Measurements from ENCODE around the gene CACNA1G. TPM values are rescaled to one million over a fixed set of nuclear protein-coding genes. Genes with fewer than 3 reads are reported as not detected.

CACNA1G gene
- total RNA-seq, 1 donor from 2014 or later, result not detected

- no peak for DNase-seq (ENCODE audit: low read depth in 2 of 2)
Observed at GRCh38 chr17:50609380-50610074, 49.0 kb downstream of the CACNA1G start.

GRCh38 chr17:50611634-50612033 lies 51.1 kb downstream of the CACNA1G start:
- DNase-seq (ENCODE audit: low read depth in 2 of 2), result no peak

GRCh38 chr17:50612281-50612680 lies 51.8 kb downstream of the CACNA1G start:
- DNase-seq (ENCODE audit: low read depth in 2 of 2), result no peak

- DNase-seq (ENCODE audit: low read depth in 2 of 2), result peak; percentile 27 to 51
Observed at GRCh38 chr17:50613007-50613992, 52.8 kb downstream of the CACNA1G start.

GRCh38 chr17:50614471-50615051 lies 54.0 kb downstream of the CACNA1G start:
- no peak for DNase-seq (ENCODE audit: low read depth in 2 of 2)

- no peak for DNase-seq (ENCODE audit: low read depth in 2 of 2)
Observed at GRCh38 chr17:50615828-50616227, 55.3 kb downstream of the CACNA1G start.

DNA sequence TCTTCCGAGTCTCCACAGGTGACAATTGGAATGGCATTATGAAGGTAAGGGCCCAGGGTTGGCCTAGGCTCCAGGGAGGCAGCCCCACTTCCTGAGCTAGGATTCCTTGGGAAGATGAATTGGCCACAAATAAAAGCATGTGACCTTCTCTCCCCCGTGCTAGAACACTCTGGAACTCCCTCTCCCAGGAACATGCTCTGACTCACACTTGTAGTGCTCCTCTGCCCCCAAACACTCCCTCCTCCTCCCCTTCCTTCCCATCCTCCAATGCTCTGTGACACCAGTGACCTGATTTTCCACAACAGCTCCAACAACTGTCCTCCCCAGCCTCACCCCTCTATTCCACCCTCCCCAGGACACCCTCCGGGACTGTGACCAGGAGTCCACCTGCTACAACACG lies 57.8 kb downstream of the CACNA1G start:
- DNase-seq (ENCODE audit: low read depth in 2 of 2), result no peak

GRCh38 chr17:50618941-50619340 lies 58.4 kb downstream of the CACNA1G start:
- DNase-seq (ENCODE audit: low read depth in 2 of 2), result no peak

DNA sequence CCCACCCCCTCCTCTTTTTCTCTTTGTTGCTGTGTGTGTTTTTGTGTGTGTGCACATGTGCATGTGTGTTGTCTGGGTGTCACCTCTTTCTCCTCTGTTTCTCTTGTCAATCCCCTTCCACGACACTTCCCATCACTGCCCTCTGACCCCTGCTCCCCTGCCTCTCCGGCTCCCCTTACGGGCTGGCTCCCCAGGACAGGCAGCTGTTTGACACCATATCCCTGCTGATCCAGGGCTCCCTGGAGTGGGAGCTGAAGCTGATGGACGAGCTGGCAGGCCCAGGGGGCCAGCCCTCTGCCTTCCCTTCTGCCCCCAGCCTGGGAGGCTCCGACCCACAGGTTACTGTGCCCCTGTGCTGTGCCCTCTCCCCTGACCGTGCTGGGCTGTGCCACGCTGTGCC lies 59.0 kb downstream of the CACNA1G start:
- no peak for DNase-seq (ENCODE audit: low read depth in 2 of 2)

- DNase-seq (ENCODE audit: low read depth in 2 of 2), result no peak
Observed at GRCh38 chr17:50620237-50620636, 59.7 kb downstream of the CACNA1G start.

- no peak for DNase-seq (ENCODE audit: low read depth in 2 of 2)
Observed at GRCh38 chr17:50620858-50621257, 60.3 kb downstream of the CACNA1G start.

- DNase-seq (ENCODE audit: low read depth in 2 of 2), result no peak
Observed at GRCh38 chr17:50621574-50622031, 61.1 kb downstream of the CACNA1G start.

DNA sequence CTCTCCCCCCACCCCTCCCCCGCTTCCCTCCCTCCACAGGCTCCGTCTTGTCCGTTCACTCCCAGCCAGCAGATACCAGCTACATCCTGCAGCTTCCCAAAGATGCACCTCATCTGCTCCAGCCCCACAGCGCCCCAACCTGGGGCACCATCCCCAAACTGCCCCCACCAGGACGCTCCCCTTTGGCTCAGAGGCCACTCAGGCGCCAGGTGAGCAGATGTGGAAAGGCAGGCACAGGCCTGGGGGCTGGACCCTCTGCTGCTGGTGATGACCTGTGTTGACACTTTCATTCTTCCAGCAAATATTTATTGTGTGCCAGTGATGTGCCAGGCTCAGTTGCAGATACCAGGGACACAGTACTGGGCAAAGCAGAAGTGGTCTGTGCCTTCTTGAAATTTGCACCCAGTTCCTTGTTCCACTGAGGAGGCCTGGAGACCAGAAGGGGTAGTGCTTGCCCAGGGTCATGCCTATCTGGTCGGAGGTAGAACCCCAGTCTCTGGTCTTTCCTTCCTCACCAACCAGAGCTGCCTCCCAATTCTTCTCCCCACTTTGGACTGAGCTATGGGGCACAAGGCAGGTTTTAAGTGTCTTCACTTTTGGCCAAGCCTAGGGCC lies 63.9 kb downstream of the CACNA1G start:
- no peak for DNase-seq (ENCODE audit: low read depth in 2 of 2)

DNA sequence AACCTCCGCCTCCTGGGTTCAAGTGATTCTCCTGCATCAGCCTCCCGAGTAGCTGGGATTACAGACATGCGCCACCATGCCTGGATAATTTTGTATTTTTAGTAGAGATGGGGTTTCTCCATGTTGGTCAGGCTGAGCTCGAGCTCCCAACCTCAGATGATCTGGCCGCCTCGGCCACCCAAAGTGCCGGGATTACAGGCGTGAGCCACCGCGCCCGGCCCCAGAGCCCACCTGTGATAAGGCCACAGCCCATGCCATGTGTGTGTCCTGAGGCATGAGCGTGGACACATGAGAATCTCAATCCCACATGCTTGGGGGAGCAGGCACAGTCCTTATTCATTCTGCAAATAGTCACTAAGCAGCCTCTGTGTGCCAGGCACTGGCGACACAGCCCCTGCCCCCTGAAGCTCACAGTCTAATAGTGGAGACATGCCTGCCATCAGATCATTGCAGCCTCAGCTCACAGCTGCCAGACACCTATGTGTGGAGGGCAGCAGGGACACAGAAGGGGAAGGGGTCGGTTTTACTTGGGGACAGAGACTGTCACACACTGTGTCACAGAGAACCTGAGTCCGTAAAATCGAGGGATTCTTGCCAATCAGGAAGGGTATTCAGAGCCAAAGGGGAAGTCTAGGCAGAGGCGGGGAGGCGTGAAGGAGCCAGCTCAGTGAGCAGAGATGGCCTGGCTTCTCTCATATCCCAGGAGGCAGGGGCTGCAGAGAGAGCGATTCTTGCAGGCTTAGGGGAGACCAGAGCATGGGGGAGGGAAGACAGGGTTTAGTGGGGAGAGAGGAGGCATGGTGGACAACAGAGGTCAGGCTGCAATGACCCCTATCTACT lies 64.7 kb downstream of the CACNA1G start:
- no peak for DNase-seq (ENCODE audit: low read depth in 2 of 2)

GRCh38 chr17:50626037-50626574 lies 65.6 kb downstream of the CACNA1G start:
- peak; percentile 79 to 89 for DNase-seq (ENCODE audit: low read depth in 2 of 2)

DNA sequence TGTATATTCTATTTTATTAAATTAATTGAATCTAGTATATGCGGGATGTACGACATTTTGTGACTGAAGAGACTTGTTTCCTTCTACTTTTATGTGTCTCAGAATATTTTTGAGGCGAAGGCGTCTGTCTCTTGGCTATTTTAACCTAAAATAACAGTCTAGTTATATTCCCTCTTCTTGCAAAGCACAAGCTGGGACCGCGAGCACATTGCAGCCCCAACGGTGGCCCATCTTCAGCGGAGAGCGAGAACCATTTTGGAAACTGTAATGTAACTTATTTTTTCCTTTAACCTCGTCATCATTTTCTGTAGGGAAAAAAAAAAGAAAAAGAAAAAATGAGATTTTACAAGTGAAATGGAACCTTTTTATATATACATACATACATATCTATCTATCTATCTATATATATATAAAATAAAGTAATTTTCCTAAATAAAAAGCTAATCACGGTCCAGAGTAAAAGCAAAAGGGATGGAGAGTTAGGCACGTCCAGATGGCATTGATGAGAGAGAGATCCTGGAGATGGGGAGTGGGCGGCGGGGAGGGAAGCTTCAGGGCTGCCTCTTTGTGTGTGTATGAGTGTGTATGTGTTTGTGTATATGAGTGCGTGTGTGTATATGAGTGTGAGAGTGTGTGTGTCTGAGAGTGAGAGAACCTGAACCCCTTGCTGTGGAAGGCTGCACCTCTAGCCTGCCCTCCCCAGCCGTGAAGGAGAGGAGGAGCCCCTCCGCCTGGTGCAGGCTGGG lies 66.7 kb downstream of the CACNA1G start:
- DNase-seq (ENCODE audit: low read depth in 2 of 2), result no peak

DNA sequence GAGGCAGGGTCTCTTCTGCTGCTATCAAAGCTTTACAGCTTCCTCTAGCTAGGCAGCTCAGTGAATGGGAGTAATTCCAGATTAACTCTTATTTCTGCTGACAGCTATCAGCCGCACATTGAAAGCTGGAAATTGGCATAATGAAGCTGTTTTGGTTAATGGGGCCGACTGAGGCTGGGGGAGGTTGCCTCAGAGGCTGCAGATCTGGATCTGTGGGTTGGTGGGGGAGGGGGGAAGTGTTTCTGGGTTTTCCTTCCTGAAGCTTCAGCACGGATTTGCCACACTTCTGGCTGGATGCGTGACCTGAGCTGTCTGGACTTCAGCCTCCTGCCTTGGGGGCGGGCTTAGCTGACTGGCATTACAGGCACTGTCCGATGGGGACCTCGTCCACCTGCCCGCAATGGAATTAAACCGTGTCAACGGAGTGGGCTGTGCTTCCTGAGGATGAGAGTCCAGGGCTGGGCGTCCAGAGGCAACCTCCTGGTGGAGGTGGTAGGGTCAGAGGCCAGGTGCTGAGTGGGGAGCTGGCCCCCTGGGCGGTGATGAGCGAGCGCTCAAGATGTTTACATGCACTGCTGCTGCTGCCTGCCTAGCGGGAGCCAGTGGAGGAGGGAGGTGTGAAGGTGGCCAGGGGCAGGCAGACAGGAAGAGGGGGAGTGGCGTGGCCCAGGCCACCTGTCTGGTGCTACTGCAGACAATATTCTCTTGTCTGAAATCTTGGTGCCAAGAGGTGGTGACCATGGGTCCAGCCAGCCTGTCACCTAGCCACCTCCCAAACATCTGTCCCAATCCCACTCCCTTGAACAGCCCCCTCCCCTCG lies 67.5 kb downstream of the CACNA1G start:
- no peak for DNase-seq (ENCODE audit: low read depth in 2 of 2)

GRCh38 chr17:50629902-50630301 lies 69.4 kb downstream of the CACNA1G start:
- no peak for DNase-seq (ENCODE audit: low read depth in 2 of 2)

Measured in lung microvascular endothelial cell (primary cell).